Cardiac muscle cell (in vitro differentiated cells and primary cell): ENCODE data around the gene DLG1. TPM values are rescaled to one million over a fixed set of nuclear protein-coding genes. Genes with fewer than 3 reads are reported as not detected.
A peak's percentile ranks its signal among the peaks of the same experiment; 100 is the strongest.

ENCODE experiments used
- DNase-seq, 2 donors: peaks; one replicate each; pipeline versions ENCODE4 v3.0.0 to v3.0.0-alpha.2; 2010 to 2017; ENCODE audit warnings: low read depth in 1 of 2, low spot score in 1 of 2
- H3K27ac ChIP-seq: fragments of 200-600 bp; sonication (generic); 2 replicates; pipeline ENCODE4 v1.5.1; 2016
- H3K27me3 ChIP-seq: fragments of 200-600 bp; sonication (generic); 2 replicates; pipeline ENCODE4 v1.6.0; 2016; ENCODE audit warnings: control low read depth
- H3K36me3 ChIP-seq: fragments of 200-600 bp; sonication (generic); 2 replicates; pipeline ENCODE4 v1.5.1; 2016; ENCODE audit warnings: control low read depth
- H3K4me1 ChIP-seq: fragments of 200-600 bp; sonication (generic); 2 replicates; pipeline ENCODE4 v1.8.1; 2017; ENCODE audit warnings: low read depth, mild to moderate bottlenecking, mixed run types
- H3K4me3 ChIP-seq: fragments of 200-600 bp; sonication (generic); 2 replicates; pipeline ENCODE4 v1.5.1; 2016; ENCODE audit warnings: mild to moderate bottlenecking
- H3K9me3 ChIP-seq: fragments of 200-600 bp; sonication (generic); 2 replicates; pipeline ENCODE4 v1.5.1; 2017; ENCODE audit warnings: low read depth, mild to moderate bottlenecking, control low read depth
- CTCF ChIP-seq: IDR thresholded peaks from 2 replicates; pipeline ENCODE4 v1.5.1; 2012; ENCODE audit warnings: low read depth, mild to moderate bottlenecking, low read length
- polyA plus RNA-seq: library from polyadenylated mRNA; unstranded; fragments of >200 nt; fragmentation: Nextera tagmentation; extraction: Ambion mirVana; gene quantifications from 2 replicates; pipeline ENCODE4 v1.2.1, GENCODE V29; 2016
- total RNA-seq: library from RNA; depleted of rRNA; stranded (reverse); fragments of >200 nt; gene quantifications from 2 replicates; pipeline ENCODE4 v1.2.3, GENCODE V29; 2016

DLG1 gene
- total and polyA plus RNA-seq, 2 experiments from 2014 or later: 42.8 to 61.4 TPM

GRCh38 chr3:197000211-197000610, 298.2 kb downstream of the DLG1 start:
- no peaks in the 10 kb centered on the region for H3K9me3 ChIP-seq

GRCh38 chr3:196998966-196999760, 299.2 kb downstream of the DLG1 start:
- H3K9me3 ChIP-seq: no peaks in the 10 kb centered on the region
- no peak overlapping the region for H3K27ac ChIP-seq
- peaks cover 3% of the 10 kb centered on the region for H3K4me1 ChIP-seq
- H3K4me3 ChIP-seq: no peak overlapping the region
- no peak for TF ChIP-seq CTCF
- no peaks in the 10 kb centered on the region for H3K36me3 ChIP-seq
- no peak for DNase-seq
- no peaks in the 10 kb centered on the region for H3K27me3 ChIP-seq

More at GRCh38 chr3:197000211-197000610, 298.2 kb downstream of the DLG1 start:
- Histone ChIP-seq H3K27me3 (no peaks in the 10 kb centered on the region), H3K4me1 (peaks cover 3% of the 10 kb centered on the region), H3K27ac (no peak overlapping the region), H3K36me3 (no peaks in the 10 kb centered on the region), H3K4me3 (no peak overlapping the region)
- TF ChIP-seq CTCF: no peak
- peak in 1 of 2 donors; percentile 18 for DNase-seq

- DNase-seq: no peak
- H3K4me3 ChIP-seq: no peak overlapping the region
Measured at GRCh38 chr3:196997311-196997710, 301.1 kb downstream of the DLG1 start.

GRCh38 chr3:196996454-196997265, 301.8 kb downstream of the DLG1 start:
- DNase-seq: no peak
- Histone ChIP-seq H3K4me1 (no peaks in the 10 kb centered on the region), H3K4me3 (no peak overlapping the region), H3K9me3 (no peaks in the 10 kb centered on the region), H3K36me3 (no peaks in the 10 kb centered on the region), H3K27me3 (no peaks in the 10 kb centered on the region), H3K27ac (no peak overlapping the region)
- no peak for TF ChIP-seq CTCF

More at GRCh38 chr3:196997311-196997710, 301.1 kb downstream of the DLG1 start:
- Histone ChIP-seq H3K9me3 (no peaks in the 10 kb centered on the region), H3K36me3 (no peaks in the 10 kb centered on the region), H3K4me1 (no peaks in the 10 kb centered on the region), H3K27me3 (no peaks in the 10 kb centered on the region), H3K27ac (no peak overlapping the region)
- TF ChIP-seq CTCF: no peak

GRCh38 chr3:196995646-196996355, 302.6 kb downstream of the DLG1 start:
- no peaks in the 10 kb centered on the region for H3K9me3 ChIP-seq
- H3K27ac ChIP-seq: no peak overlapping the region
- no peaks in the 10 kb centered on the region for H3K27me3 ChIP-seq
- no peak for DNase-seq
- H3K36me3 ChIP-seq: no peaks in the 10 kb centered on the region
- TF ChIP-seq CTCF: no peak
- H3K4me1 ChIP-seq: no peaks in the 10 kb centered on the region
- no peak overlapping the region for H3K4me3 ChIP-seq
